AG04450 (cell line): Measurements from ENCODE around the gene RGS6. TPM values are rescaled to one million over a fixed set of nuclear protein-coding genes. Genes with fewer than 3 reads are reported as not detected.

Source experiments
- CTCF ChIA-PET: fragments of 300-600, 350-600 bp; formaldehyde crosslinking; extraction: SDS; loops from one replicate; lab custom pipeline; 2022; ENCODE audit warnings: antibody characterized with exemption, inconsistent platforms; lab: Charles Lee
- POLR2A ChIA-PET: fragments of 350-600 bp; formaldehyde crosslinking; extraction: SDS; loops from one replicate; lab custom pipeline; 2021; ENCODE audit warnings: antibody characterized with exemption, inconsistent platforms; lab: Yijun Ruan, JAX
- DNase-seq: peaks from one replicate; pipeline ENCODE4 v3.0.0-alpha.2; 2011; ENCODE audit warnings: low read depth, low spot score
- H3K27ac ChIP-seq: one replicate; pipeline ENCODE4 v1.5.1; 2012; ENCODE audit warnings: low read depth, low read length, control low read depth
- H3K27me3 ChIP-seq: one replicate; pipeline ENCODE4 v1.6.0; 2012; ENCODE audit warnings: low read length; ENCODE audit not compliant: control insufficient read depth, insufficient read depth
- H3K4me3 ChIP-seq: 2 replicates; pipeline ENCODE4 v1.5.1; 2011; ENCODE audit warnings: mild to moderate bottlenecking, low read depth, low read length, control low read depth
- H3K9me3 ChIP-seq: 2 replicates; pipeline ENCODE4 v1.5.1; 2012; ENCODE audit warnings: low read length; ENCODE audit not compliant: control insufficient read depth, insufficient read depth
- polyA plus RNA-seq: library from polyadenylated mRNA; depleted of rRNA; stranded (reverse); fragments of >200 nt; gene quantifications from 2 replicates; pipeline ENCODE4 v1.2.3, GENCODE V29; 2011
- TF ChIP-seq, protein P1 (sequence below): IDR thresholded peaks from 2 replicates; pipeline ENCODE4 v1.5.1; 2011; ENCODE audit warnings: low read depth, low read length, control low read depth, inconsistent platforms

Gene RGS6
- polyA plus RNA-seq, 1 experiment, result not detected

- Histone ChIP-seq H3K4me3 (no peak overlapping the region), H3K27ac (peak overlapping the region; percentile 39), H3K9me3 (peaks cover 4% of the 10 kb centered on the region; the same call in 1 of the 2 replicates), H3K27me3 (no peaks in the 10 kb centered on the region)
- TF ChIP-seq, protein P1, sequence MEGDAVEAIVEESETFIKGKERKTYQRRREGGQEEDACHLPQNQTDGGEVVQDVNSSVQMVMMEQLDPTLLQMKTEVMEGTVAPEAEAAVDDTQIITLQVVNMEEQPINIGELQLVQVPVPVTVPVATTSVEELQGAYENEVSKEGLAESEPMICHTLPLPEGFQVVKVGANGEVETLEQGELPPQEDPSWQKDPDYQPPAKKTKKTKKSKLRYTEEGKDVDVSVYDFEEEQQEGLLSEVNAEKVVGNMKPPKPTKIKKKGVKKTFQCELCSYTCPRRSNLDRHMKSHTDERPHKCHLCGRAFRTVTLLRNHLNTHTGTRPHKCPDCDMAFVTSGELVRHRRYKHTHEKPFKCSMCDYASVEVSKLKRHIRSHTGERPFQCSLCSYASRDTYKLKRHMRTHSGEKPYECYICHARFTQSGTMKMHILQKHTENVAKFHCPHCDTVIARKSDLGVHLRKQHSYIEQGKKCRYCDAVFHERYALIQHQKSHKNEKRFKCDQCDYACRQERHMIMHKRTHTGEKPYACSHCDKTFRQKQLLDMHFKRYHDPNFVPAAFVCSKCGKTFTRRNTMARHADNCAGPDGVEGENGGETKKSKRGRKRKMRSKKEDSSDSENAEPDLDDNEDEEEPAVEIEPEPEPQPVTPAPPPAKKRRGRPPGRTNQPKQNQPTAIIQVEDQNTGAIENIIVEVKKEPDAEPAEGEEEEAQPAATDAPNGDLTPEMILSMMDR, result no peak
- CTCF ChIA-PET, result interaction anchor here (1.1 to 1.5 kb wide), 2 partner anchors 27 to 406 kb away, joined by 3 read pairs; no protein-coding TSS in a partner anchor
- DNase-seq, result no peak
- POLR2A ChIA-PET, result no interaction called here
Measured at GRCh38 chr14:72543341-72543740, 611.1 kb downstream of the RGS6 start.

- ChIA-PET CTCF (interaction anchor here (1.2 to 2.3 kb wide), 2 partner anchors 18 to 31 kb away, joined by 3 to 7 read pairs; no protein-coding TSS in a partner anchor), POLR2A (interaction anchor here (0.6 kb wide), 1 partner anchor 390 kb away, joined by 3 read pairs; no protein-coding TSS in a partner anchor)
- Histone ChIP-seq H3K27me3 (no peaks in the 10 kb centered on the region), H3K9me3 (peaks cover 4% of the 10 kb centered on the region; the same call in 1 of the 2 replicates), H3K4me3 (no peak overlapping the region), H3K27ac (peak overlapping the region; percentile 31)
- DNase-seq, result no peak
- TF ChIP-seq, protein P1, result no peak
Measured at GRCh38 chr14:72544615-72545387, 612.6 kb downstream of the RGS6 start.

GRCh38 chr14:72545411-72546311 lies 613.4 kb downstream of the RGS6 start:
- ChIA-PET POLR2A (no interaction called here), CTCF (interaction anchor here (1.2 to 2.3 kb wide), 2 partner anchors 18 to 32 kb away, joined by 3 to 7 read pairs; no protein-coding TSS in a partner anchor)
- no peaks in the 10 kb centered on the region for H3K27me3 ChIP-seq
- no peak overlapping the region for H3K27ac ChIP-seq
- DNase-seq, result no peak
- H3K9me3 ChIP-seq, result peaks cover under 1% of the 10 kb centered on the region; the same call in 1 of the 2 replicates
- H3K4me3 ChIP-seq, result no peak overlapping the region
- TF ChIP-seq, protein P1, result no peak

- no peaks in the 10 kb centered on the region; the same call in 1 of the 2 replicates for H3K9me3 ChIP-seq
- no peaks in the 10 kb centered on the region for H3K27me3 ChIP-seq
- DNase-seq, result no peak
- TF ChIP-seq, protein P1, result no peak
- no peak overlapping the region for H3K4me3 ChIP-seq
- ChIA-PET POLR2A (no interaction called here), CTCF (interaction anchor here (2.3 kb wide), 1 partner anchor 33 kb away, joined by 7 read pairs; no protein-coding TSS in a partner anchor)
- H3K27ac ChIP-seq, result no peak overlapping the region
Measured at GRCh38 chr14:72546344-72547016, 614.3 kb downstream of the RGS6 start.
